SK-N-MC (cell line): Measurements from ENCODE around the gene SMAD7.

Source experiments
- EZH2 ChIP-seq: fragments of 200-600 bp; sonication (generic); IDR thresholded peaks from one replicate; pipeline ENCODE4 v1.6.1; 2017; ENCODE audit warnings: antibody characterized with exemption
- POLR2AphosphoS5 ChIP-seq: IDR thresholded peaks from 2 replicates; pipeline ENCODE4 v1.6.1; 2012; ENCODE audit warnings: mild to moderate bottlenecking, low read depth, low read length, borderline replicate concordance

DNA sequence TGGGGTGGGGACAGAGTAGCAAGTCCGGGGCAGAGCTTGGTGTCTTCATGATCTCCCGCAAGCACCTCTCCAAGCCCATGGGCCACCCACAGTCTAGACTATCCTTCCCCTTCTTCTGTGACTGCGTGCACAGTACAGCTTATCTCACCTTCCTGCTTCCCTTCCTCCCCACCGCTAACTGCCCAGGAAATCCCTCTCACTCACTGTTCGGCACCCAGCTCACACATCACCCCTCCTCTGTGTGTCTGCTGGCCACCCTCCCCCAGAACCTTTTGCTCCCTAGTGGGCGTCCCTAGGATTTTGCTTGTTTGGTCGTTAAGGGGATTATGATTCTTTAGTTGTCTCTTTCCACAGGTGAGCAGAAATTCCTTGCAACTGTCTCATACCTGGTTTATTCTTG, 31.5 kb upstream of the SMAD7 start:
- no peak for TF ChIP-seq POLR2AphosphoS5
- no peak for TF ChIP-seq EZH2
